GM18507 (cell line): ENCODE results near the gene FXYD6.

Experiments
- DNase-seq: peaks from one replicate; pipeline ENCODE4 v3.0.0; 2011; ENCODE audit warnings: low read depth; ENCODE audit not compliant: insufficient read length; ENCODE audit errors: extremely low spot score
- FAIRE-seq: peaks from 2 replicates; lab custom pipeline; 2011; peaks lifted over from hg19 to GRCh38; lab: Jason Lieb, UNC

FXYD6 gene

GRCh38 chr11:117911694-117912093 lies 35.2 kb upstream of the FXYD6 start:
- DNase-seq, result no peak
- FAIRE-seq, result no peak

GRCh38 chr11:117910941-117911655 lies 34.6 kb upstream of the FXYD6 start:
- DNase-seq, result no peak
- FAIRE-seq, result no peak

- FAIRE-seq, result no peak
- no peak for DNase-seq
Measured at GRCh38 chr11:117910525-117910924, 34.1 kb upstream of the FXYD6 start.

GRCh38 chr11:117909611-117910382 lies 33.3 kb upstream of the FXYD6 start:
- FAIRE-seq (no peak), DNase-seq (no peak)

GRCh38 chr11:117908959-117909610 lies 32.6 kb upstream of the FXYD6 start:
- FAIRE-seq (no peak), DNase-seq (no peak)

- no peak for FAIRE-seq
- no peak for DNase-seq
Measured at GRCh38 chr11:117908109-117908895, 31.8 kb upstream of the FXYD6 start.

GRCh38 chr11:117907276-117908108 lies 31.0 kb upstream of the FXYD6 start:
- DNase-seq (peak; percentile 38), FAIRE-seq (peak; percentile 9)

- no peak for FAIRE-seq
- no peak for DNase-seq
Measured at GRCh38 chr11:117906710-117907109, 30.3 kb upstream of the FXYD6 start.

- DNase-seq, result no peak
- FAIRE-seq, result no peak
Measured at GRCh38 chr11:117906126-117906525, 29.7 kb upstream of the FXYD6 start.

- DNase-seq (no peak), FAIRE-seq (no peak)
Measured at GRCh38 chr11:117905524-117905923, 29.1 kb upstream of the FXYD6 start.

GRCh38 chr11:117903505-117904382 lies 27.3 kb upstream of the FXYD6 start:
- DNase-seq (no peak), FAIRE-seq (no peak)

- DNase-seq, result no peak
- no peak for FAIRE-seq
Measured at GRCh38 chr11:117902001-117902845, 25.8 kb upstream of the FXYD6 start.

- FAIRE-seq, result no peak
- no peak for DNase-seq
Measured at GRCh38 chr11:117901601-117902000, 25.1 kb upstream of the FXYD6 start.

GRCh38 chr11:117900720-117901440 lies 24.4 kb upstream of the FXYD6 start:
- FAIRE-seq (no peak), DNase-seq (no peak)

GRCh38 chr11:117900121-117900648 lies 23.7 kb upstream of the FXYD6 start:
- peak; percentile 29 for FAIRE-seq

GRCh38 chr11:117898059-117898458 lies 21.6 kb upstream of the FXYD6 start:
- no peak for DNase-seq
- no peak for FAIRE-seq

More at GRCh38 chr11:117900121-117900648, 23.7 kb upstream of the FXYD6 start:
- DNase-seq, result no peak
